Activated gamma-delta T cell treated with Interleukin-2 at 50 U/mL for 16 hours (primary cell): ENCODE measurements around the gene ASCL1.
A peak's percentile ranks its signal among the peaks of the same experiment; 100 is the strongest.

Source experiments
- DNase-seq: peaks from one replicate; pipeline ENCODE4 v3.0.0-alpha.2; 2020

ASCL1 gene

DNA sequence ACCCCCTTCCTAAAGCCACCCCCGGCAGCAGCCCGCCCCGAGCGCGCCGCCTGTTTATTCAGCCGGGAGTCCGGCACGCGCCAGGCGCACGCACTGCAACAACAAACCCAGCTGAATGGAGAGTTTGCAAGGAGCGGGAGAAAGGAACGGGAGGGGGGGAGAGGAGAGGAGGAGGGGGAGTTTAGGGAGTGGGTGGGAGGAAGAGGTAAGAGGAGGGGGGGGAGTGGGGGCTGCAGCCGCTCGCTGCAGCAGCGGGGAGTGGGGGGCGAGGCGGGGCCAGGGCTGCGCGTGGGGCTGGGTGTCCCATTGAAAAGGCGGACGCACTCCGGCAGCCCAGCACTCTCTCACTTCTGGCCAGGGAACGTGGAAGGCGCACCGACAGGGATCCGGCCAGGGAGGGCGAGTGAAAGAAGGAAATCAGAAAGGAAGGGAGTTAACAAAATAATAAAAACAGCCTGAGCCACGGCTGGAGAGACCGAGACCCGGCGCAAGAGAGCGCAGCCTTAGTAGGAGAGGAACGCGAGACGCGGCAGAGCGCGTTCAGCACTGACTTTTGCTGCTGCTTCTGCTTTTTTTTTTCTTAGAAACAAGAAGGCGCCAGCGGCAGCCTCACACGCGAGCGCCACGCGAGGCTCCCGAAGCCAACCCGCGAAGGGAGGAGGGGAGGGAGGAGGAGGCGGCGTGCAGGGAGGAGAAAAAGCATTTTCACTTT lies at the start of gene ASCL1:
Gene ASCL1 (plus strand): TSS at position 336 of the 712 bp plus-strand sequence. CDS start 571 bp downstream, outside the sequence.
- DNase-seq, result no peak

DNA sequence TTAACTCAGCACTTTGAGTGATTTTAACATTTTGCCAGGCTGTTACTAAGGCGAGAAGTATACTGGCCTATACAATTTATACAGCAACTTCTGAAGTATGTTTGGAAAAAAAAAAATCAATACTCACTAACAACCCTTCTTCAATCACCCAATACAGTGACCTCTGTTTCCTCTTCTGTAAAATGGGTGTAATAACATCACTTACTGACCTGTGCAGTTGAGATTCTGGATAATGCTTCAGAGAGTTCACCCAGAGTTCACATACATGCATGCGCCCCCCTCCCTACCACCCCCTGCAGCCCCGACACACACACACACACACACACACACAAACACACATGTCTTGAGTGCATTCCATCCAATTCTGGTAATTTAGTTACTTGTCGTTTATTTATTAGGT lies 49.6 kb upstream of the ASCL1 start:
- DNase-seq, result no peak

DNA sequence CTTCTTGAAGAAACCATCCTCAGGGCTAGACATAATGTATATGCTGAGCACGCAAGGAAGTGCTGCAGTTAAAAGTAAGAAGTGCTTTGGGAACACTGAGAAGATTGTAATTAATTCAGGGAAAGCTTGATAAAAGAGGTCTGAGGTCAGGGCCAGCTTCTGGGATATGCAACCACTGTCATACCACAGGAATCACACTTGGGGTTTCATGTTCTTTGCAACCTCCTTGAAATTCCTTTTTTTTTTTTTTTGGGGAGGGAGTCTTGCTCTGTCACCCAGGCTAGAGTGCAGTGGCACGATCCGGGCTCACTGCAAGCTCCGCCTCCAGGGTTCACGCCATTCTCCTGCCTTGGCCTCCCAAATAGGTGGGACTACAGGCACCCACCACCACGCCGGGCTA lies 47.3 kb upstream of the ASCL1 start:
- DNase-seq, result no peak

DNA sequence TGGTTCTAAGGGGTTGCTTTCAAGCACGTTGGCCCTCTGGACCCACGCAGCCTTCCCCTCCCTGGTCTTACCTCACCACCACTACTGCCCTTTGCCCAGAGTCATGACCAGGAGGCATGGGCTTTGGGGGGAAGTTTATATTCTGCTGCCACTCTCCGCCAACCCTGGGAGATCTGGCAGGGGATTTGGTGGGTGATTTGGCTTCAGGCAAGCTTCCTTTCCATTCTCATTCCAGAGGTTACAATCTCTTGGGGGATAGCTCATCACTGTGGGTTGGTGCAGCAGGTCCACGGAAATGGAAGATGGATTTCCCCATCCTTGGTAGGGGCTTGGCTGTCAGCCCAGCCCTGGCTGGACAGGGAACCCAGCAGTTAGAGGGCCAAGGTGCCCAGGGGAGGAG lies 46.7 kb upstream of the ASCL1 start:
- DNase-seq, result no peak

DNA sequence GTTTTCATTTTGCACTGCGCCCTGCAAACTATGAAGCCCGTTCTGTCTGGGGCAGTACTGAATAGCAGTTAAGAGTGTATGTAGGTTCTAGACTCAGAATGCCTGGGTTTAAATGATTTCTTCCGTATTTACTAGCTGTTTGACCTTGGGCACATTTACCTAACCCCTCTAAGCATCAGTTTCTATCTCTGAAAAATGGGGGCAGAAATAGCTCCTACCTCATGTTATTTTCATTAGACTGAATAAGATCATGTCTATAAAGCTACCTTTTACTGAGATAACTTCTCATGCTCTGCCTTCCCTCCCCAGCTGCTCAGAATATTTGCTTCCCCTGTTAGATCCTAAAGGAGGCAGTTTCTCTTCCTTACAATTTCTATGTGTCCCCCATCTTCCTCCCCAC lies 46.2 kb upstream of the ASCL1 start:
- no peak for DNase-seq

DNA sequence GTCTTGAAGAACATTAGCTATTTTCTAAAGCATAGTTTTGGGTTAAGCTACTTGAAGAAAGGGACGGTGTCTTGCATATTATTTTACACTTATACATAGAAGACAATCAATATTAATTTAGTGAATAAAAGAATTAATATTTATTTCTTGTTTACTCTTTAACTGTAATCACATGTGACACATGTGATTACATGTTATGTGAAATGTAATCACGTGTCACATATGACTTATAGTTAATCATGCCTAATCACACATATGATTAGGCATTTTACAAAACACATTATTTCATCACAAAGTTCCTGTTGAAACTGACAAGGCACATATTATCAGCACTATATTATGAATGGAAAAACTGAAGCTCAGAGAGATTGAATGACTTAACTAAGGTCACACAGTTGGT lies 45.2 kb upstream of the ASCL1 start:
- DNase-seq, result no peak

DNA sequence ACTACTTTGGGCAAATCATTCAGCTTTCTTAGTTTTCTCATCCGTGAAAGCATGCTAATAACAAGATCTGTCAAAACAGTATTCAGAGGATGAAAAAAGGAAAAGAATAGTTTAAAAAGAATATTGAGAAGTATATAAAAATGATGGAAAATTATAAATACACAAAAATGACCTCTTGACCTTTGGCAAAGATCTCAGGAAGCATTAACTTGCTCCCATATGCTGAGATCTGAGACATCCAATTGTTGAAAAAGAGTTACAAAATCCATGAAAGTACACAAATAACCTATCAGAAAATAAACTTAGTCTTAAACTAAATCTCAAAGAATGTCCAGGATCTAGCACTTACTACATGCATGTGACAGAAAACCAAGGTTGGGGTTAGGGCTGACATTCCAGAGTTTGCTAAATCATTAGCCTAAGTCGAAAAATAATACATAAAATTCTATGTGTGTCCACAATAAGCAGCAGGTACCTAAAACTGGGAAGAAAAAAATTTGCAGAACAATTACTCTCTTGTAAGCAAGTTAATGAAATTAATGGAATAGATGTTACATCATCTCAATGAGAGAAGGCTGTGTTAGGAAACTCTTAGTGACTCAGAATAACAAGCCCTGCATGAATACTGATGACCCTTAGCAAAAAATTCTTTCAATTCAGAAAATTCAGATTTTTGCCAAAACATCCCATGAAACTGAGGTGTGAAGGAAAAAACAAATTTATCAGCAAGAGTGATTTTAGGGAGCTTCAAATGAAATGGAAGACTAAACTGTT lies 43.8 kb upstream of the ASCL1 start:
- DNase-seq, result no peak

DNA sequence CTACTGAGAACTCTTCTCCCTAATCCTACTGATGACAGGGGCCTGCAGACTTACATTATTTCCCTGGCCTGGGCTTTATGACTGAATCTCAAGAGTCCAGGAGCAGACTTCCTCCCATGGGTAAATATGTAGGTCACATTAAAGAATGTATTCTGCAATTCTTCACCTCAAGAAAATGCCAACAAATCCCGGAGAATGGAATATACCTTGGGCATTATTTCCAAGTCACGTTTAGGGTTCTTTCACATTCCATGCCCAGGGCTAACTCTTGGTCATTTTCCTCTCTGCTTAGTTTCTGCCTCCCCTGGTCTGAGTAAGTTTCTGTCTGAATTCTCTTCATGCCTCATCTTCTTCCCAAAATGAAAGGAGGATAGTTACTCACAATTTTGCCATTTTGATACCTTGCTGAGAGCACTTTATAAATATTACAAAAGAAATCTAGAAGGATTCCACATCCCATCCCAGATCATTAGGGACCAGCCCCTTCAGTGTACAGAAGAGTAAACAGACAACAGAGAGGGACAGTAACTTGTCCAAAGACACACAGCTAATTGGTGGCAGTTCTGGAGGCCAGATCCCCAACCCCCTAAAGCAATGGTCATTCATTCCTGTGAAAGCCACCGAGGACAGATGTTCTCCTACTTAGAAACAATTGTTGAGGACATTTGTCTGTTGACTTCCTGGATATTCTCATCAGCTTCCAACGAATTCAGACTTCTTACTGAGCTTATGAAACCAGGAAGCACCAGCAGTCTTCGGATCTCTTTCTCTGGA lies 41.0 kb upstream of the ASCL1 start:
- no peak for DNase-seq

DNA sequence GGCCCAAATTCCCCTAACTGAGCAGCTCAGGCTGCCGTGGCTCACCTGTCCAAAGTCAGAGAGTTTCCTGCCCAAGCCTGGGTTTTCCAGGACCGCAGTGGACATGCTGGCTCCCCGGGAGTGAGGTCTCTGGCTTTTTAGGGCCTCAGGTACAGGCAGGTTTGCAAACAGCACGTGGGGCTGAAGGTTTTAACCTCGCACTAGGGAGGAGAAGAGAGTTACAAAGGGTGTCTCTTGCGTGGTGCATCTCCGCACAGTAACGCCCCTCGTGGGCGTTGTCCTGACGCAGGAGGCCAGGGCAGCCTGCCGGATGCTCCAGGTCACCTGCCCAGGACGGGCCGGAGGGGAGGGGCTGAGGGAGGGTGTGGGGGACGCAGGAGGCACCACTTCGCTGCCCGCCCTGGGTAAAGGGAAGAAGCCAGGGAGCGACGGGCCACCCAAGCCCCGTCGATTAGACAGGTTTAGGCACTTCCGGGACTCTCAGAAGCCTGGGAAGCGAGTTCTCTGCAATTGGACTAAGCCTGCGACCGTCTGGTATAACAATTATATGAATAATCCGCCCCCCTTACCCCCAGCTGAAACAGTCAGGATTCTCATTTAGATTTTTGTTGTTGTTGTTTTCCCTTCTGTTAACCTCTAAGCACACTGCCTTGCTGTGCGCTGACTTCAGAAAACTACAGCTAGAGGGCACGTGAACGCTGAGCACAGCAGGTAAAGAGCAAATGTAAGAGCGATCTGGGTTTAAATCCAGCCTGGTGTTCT lies 40.3 kb upstream of the ASCL1 start, which contains the start of gene PAH:
Gene PAH (minus strand): TSS at position 219 of the 762 bp plus-strand sequence. CDS start 114 bp downstream, at position 105.
- DNase-seq, result no peak

DNA sequence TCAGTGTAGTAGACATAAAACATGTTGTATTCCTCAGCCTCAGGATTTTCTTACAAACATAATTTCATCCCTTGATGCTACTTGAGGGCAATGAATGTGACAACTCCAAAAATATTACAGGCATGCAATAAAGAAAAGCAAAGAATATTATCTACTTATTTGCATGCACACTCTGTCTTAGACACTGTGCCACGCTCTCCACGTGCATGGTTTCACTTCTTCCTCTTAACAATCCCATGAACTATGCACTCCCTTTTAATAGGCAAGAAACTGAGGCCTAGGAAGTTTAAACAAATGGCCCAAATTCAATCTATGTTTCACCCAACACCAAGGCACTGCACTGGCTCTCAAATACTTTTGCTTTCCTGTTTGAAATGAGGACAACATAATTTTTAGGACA lies 38.6 kb upstream of the ASCL1 start:
- no peak for DNase-seq

DNA sequence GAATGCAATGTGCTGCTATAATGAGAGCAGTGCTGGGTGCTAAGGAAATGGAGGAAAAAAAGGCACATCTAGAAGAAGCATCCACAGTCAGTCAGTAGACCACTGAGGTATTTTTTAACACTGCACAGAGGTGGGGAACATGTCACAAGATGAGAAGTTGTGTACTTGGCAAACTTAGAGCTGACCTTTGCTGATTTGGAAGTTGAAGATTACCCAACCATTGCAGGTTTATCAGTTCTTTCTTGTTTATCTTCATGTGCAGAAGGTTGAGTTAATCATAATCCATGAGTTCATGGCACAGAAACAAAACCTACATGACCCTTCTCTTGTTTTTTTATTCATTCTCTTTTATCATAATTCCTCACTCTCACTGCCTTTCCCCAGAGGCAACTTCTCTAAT lies 37.2 kb upstream of the ASCL1 start:
- DNase-seq, result no peak

DNA sequence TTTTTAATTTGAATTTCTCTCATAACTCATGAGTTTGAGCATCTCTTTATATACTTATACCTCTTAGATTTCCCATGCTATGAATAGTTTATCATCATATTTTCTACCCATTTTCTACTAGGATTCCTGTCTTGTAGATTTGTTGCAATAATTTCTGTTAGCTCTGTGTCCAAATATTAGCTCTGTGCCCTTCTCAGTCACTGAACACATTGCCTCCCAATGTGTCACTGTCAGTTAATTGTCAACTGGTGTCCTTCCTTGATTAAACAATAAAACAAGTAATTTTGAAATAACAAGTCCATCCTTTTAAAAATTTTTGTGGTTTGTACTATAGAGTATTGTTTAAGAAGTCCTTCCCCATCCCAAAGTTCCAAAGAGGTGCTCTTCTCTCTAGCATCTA lies 36.2 kb upstream of the ASCL1 start:
- DNase-seq, result no peak

DNA sequence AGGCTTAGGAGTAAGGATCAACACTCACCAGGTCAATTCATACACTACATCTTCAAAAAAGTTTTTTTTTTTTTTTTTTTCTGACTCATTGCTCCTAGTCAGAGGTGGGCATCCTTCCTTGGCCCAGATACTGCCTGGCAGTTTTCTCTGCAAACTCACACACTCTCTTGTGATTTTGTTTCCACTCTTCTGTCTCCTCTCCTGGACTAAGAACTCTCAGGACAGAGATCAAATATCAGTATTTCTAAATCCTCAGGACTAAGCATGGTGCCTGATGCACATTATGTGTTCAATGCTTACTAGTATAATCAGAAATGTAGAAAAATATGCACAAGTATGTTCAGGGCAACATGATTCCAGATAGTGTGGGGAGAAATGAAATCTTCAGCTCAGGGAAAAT lies 30.3 kb upstream of the ASCL1 start:
- no peak for DNase-seq

DNA sequence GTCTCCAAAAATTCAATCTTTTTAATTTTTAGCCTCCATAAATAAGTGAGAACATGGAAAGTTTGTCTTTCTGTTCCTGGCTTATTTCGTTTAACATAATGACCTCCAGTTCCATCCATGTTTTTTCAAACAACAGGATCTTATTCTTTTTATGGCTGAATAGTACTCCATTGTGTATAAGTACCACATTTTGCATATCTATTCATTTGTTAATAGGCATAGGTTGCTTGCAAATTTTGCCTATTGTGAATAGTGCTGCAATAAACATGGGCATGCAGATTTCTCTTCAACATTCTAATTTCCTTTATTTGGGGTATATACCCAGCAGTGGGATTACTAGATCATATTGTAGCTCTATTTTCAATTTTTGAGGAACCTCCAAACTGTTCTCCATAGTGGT lies 24.3 kb upstream of the ASCL1 start:
- DNase-seq, result no peak

DNA sequence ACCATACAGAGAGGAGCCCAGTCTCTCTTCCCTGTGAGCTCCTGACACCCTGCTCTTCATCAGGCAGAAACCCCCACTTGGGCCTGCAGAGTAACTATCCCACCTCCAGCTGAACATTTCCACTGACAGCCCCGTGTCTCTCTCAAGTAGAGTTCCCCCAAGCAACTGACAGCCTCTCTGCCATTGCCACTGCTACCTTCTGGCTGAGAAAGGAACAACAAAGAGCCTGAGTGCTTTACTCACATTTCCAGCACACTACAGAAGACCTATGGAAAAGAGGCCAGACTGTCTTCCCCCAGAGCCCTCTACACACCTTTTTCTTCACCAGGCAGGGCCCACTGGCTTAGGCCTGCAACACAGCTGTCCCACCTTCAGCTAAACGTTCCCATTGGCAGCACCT lies 18.4 kb upstream of the ASCL1 start:
- DNase-seq, result no peak

DNA sequence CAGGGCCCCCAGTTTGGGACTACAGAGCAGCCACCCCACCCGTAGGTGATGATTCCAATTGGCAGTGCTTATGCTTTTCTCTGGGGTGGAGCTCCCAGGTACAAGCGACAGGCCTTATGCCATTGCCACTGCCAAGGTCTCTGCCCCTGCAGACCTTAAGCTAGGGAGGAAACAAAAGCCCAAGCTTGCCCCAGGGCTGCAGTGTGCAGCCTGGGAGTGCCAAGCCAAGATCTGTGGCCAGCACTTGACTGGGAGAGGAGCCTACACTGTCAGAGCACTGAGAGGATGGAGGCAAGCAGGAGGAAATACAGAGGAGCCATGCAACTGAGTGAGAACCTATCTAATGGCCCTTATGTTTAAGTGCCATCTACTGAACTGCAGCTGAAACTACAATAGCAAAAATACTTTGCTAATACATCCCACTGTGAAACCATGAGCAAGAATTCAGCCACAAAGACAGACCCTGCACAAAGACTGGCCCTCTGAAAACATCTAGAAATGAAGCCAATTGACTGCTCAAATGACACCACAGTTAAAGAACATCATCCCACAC lies 17.7 kb upstream of the ASCL1 start:
- DNase-seq, result no peak

DNA sequence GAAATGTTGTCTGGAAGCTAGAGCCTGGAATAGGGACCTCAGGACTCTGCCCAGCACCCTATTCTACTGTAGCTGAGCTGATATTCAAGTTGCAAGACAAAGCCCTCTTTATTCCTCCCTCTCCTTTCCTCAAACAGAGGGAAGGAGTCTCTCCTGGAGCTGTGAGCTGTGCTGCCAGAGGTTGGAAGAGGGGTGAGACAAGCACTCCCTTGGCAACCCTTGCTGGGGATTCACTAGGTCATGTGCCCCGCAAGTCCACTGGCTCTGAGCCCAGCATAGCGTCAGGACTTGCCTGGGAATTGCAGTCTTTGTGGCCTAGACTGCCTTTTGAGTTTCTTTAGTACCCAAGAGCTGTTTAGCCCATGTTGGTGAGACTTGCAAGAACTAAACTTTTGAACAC lies 11.4 kb upstream of the ASCL1 start:
- no peak for DNase-seq

DNA sequence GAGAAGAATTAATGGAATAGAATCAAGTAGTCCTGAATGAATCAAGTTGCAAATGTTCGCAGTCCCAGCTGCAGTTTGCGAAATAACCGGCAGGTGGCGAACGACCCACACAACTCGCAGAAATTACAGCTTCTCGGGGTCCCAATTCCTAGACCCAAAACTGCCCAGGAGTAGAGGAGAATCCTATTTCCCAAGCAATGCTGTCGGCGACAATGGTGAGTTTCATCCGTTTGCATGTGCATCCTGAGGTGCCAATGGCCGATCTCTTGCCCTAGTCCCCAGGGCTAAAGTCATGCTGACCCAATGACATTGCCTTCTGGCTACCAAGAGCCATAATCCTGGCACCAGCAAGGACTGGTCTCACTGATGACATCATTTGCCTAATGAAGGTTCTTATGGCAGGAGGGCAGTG lies 8.5 kb upstream of the ASCL1 start:
- peak; percentile 50 for DNase-seq

DNA sequence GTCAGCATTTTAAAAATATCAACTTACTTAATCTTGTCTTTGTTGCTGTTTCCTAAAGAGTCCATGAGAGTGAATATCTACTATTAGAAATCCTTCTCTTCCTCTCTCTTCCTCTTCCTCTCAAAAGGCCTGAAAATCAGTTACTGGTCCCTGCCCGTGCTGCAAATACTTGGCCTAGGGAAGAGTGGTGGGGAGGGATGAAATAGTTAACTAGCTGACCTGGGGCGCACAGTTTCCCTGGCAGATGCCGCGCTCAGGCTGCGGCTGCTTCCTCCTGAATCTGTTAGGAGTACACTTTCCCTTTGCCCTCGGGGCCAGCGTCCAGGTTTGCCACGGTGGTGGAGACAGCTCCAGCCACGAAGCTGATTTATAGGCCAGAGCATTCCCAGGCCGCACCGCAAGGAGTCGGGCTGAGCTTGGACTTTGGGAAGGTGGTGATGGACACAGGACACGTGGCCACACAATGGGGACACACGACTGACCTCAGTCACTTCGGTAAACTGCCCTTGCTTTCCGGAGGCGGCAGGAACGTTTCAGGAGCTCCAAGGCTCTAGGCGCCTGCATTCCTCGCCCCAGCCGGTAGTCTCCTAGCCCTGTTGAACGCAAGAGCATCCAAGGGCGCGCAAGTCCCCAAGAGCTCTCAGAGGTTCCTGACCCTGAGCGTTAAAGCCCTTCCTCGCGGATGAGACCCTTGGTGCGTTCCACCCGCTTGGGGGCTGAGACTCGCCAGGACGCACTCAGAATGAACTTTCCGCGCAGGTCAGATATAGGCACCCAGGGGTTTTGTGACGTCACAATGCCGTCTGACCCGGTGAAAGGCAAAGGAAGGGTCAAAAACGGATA lies 7.1 kb upstream of the ASCL1 start:
- no peak for DNase-seq

DNA sequence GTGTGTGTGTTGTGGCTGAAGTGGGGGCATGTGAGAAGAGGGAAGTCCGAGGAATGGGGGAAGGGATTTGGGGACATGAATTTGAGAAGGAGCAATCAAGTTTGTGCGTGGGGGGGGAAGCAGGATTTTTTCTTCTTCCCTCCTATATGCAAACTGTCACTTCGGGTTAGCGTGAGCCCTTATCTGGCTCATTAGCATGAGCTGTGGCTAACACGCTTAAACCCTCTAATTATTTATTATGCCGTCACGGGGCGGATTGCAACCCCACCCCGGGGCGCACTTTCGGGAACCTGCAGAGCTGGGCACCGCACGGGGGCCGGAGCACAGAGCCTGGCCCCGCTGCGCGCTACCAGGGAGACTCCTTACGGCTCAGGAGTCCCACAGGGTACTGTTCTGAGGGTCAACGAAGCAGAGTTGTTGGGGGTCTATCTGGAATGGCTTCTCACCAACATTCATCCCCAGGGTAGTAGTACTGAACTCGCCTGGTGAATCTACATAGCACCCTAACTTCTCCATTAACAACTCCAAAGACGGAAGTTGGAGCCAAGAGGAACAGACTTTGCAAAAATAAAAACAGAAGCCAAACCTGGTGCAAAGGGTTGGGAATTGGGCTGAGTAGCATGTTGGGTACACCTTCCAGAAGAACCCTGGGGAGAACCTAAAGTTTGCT lies 6.4 kb upstream of the ASCL1 start:
- DNase-seq, result no peak

DNA sequence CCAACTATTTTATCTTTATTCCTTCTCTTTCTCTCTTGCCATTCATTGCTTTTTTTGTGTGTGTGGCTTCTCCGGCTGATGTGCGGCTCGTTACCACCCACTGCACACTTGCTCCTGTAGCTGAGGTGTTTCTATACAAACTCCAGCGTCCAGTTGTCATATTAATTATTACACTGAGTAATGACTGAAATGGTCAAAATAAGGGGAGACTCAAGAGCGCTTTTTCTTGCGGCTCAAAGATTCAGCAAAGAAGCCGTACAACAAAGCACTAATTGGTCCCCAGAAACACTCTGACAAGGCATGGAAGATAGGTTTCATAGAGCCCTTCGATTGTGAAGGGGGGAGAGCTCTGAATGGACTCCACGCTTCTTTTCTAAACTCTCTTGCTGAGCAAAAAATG lies 5.6 kb upstream of the ASCL1 start:
- no peak for DNase-seq
